GM21825 (cell line): ENCODE measurements around the gene ZNF202.
"Not testable (repeated sequence)": the region's sequence is repeated elsewhere in the genome, so short reads cannot be mapped to it uniquely, and the experiment has no call there.

Experiments used
- ATAC-seq: cut with Tn5 transposase; IDR thresholded peaks from one replicate; pipeline ENCODE4 v1.9.1; 2021; ENCODE audit warnings: mild to moderate bottlenecking, moderate library complexity; ENCODE audit not compliant: unreplicated experiment

The ZNF202 gene

DNA sequence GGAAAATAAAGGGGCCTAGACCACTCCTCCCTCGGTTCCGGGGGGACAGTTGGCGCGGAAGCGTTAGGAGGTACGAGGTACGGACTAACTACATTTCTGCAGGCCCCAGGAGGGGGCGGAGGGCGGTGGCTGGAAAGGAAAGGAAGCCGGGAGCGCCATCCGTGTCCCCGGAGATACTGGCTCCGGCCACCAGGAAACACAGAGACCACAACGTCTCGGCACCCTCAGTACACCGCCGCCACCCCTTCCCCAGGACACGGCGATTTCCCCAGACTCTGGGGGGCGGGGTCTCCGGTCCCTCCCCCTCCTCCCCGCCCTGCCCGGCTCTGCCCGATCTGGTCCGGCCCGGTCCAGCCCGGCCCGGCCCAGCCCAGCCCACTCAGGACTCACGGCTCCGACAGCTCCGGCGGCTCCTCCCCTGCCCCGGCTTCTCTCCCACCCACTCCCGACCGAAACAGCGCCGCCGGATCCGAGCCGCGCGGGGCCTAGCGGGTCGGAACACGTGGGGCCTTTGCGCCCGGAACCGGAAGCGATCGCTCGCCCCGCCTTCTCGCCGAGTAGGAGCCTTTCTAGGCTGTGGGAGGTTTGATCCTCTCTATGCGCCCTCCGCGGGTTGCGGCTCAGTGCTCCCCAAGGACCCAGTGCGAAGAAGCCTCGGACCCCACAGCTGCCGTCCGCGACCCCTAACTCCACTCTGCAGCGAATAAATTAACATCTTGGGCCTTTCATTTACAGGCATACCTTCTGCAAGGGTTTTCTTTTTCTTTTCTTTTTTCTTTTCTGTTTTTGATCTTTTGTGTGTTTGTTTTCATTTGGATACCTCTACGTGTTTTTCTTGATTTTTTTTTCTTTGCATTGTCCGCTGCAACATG, at the start of gene ZNF202:
TSS of gene ZNF202 (minus strand) at position 502 of the 872 bp plus-strand sequence. CDS start 10,772 bp downstream, outside the sequence.
- peak; percentile 98 for ATAC-seq

DNA sequence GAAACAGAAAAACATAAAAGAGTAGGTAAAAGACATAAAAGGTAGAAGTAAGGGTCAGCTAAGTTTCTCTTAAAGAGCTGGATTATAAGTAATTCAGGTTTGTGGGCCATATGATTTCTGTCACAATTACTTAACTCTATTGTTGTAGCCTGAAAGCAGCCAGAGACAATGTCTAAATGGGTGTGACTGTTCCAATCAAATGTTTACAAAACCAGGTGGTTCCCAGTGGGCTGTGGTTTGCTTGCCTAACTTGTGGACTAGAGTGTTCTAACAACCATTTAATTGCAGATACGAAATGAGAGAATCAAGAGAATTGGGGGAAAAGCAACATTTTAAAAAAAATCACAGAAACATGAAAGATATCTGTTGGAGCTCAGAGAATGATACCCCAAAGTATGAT, 42.1 kb upstream of the ZNF202 start:
- ATAC-seq: no peak

DNA sequence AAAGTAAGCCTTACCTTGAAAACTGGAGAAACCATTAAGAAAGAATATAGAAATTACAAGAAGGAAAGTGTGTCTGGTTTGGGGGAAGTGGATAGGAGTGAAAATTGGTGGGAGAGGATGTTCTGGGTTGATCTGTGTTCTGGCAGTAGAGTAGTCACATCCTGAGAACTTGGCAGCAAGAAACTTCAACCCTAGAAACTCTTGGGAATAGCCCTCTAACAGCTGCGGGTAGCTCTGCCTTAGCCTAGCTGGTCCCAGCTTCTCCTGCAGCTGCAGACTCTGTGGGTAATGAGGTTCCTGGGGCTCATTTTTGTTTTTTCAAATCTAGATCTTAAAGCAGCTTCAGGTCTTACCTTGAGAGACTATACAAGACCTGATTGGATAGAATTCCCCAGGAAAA, 37.1 kb upstream of the ZNF202 start:
- no peak for ATAC-seq

DNA sequence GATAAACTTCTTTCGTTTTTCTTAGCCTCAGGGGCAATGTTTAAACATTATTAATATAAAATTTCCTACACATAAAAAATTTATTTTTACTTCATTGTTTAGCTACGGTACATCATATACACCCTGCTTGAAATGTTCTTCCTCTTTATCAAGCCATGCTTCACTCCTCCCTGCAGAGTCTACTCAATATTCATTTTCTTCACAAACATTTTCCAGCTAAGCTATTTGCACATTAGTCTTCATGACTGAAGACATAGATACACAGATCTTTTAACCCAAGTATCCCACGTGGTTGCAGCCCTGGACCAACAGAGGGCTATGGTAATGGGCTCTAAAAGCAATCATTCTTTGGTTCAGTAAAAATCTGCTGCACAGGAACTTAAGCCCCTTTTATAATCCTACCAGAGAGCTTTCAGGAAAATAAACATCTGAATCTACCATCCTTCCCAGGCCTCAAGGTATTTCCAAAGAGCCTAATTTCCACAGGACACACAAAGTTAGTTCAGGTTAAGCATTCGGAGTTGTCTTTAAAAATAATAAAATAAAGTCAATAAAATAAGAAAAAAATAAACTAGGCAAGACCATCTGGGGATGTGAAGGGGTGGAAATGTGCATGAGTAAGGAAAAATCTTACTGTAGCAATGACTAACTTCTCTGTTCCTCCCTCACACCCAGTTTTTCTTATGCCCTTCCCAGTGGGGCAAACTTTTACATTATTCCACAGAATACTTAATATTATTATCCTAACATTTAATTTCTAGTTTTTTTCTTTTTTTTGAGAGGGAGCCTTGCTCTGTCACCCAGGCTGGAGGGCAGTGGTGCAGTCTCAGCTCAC, 34.5 kb upstream of the ZNF202 start:
- ATAC-seq: no peak

DNA sequence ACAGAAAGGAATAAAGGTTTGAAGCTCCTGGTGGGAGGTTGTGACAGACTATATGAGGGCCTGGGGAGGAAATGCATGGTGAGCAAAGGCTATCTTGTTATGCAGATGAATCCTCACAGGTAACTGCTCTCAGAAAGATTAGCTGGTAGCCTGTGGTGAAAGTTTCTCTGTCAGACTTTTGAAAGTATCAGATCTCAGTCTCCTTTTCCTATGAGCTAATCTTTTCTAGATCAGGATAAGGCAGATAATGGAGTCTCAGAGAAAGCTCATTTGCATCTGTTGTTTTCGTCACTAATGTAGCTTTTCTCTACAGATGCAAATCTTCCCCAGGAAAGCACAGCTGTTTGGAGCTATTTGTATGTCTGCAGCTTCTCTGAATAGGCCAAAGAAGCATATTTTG, 33.8 kb upstream of the ZNF202 start:
- ATAC-seq: no peak

DNA sequence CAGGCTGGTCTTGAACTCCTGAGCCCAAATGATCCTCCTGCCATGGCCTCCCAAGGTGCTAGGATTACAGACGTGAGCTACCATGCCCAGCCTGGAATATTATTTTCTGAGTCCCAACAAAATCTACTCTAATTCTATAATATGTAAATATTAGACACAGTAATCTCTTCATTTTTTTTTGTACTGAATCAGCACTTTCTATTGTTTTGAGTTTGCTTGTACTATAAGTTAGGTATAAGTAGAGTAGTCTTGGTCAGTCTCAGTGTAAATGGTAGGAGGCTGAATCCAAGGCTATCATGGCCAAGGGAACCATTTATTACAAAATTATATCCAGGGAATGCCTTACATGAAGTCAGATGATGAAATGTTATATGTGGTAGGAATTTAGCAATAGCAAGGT, 32.5 kb upstream of the ZNF202 start:
- no peak for ATAC-seq

DNA sequence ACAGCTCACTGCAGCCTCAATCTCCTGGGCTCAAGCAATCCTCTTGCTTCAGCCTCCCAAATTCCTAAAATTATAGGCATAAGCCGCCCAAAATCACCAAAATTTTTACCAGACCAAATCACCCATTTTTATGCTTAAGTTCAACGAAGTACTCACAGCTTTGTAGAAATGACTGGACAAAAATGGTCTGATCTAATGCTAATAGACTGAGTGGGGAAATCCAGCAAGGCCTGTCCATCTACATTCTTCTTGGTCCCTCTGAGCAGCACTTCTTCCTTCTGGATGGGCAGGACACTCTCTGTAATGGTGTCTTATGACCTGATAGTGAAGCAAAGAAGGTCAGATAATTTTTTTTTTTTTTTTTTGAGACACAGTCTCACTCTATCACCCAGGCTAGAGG, 31.6 kb upstream of the ZNF202 start:
- no peak for ATAC-seq

DNA sequence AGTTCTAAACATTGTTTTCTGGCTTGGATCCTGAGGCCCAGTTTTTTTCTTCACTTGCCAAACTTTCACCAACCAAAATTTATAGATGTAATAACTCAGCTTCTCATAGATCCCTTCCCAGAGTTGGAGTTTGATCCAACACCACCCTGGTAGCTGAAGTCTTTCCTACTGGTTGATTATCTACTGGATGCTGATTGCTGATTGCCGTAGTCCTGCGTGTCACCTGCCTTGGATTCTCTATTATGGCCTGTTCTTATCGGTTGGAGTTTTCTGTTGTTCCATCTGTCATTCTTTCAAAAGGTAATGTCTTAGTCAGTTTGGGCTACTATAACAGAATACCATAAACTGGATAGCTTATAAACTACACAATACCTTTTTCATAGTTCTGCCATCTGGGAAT, 30.2 kb upstream of the ZNF202 start:
- ATAC-seq: no peak

DNA sequence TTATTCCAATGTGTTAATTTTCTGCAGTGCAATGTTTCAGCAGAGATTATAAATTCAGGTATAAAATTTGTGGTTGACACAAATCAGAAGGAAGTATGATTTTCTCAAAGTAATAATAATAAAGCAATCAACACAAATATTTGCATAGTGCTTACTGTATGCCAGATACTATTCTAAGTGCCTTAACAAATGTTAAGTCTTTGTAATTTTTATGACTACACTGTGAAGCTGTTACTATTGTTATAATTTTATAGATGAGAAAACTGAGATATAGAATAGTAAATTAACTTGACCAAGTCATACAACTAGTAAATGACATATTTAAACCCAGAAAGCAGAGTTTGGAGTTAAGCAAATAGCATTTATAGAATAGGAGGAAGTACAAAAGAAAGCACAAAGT, 29.3 kb upstream of the ZNF202 start:
- no peak for ATAC-seq

DNA sequence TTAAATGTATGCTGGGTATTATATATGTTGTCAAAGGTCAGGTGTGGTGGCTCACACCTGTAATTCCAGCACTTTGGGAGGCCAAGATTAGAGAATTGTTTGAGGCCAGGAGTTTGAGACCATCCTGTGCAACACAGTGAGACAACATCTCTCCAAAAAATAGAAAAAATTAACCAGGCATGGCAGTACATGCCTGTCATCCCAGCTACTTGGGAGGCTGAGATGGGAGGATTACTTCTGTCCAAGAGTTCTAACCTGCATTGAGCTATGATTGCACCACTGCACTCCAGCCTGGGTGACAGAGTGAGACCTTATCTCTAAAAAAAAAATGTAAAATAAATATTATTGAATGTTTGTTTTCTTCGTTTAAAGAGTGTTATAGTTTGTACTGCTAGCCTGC, 24.1 kb upstream of the ZNF202 start:
- no peak for ATAC-seq

DNA sequence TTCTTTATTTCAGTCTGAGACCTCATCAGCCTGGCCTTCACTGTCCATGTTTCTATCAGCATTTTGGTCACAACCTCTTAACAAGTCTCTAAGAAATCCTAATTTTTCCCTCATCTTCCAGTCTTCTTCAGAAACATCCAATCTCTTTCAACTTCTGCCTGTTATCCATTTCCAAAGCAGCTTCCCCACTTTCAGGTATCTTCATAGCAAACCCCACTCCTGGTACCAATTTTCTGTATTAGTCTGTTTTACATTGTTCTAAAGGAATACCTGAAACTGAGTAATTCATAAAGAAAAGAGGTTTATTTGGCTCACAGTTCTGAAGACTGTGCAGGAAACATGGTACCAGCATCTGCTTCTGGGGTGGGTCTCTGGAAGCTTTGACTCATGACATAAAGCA, 21.0 kb upstream of the ZNF202 start:
- ATAC-seq: no peak

DNA sequence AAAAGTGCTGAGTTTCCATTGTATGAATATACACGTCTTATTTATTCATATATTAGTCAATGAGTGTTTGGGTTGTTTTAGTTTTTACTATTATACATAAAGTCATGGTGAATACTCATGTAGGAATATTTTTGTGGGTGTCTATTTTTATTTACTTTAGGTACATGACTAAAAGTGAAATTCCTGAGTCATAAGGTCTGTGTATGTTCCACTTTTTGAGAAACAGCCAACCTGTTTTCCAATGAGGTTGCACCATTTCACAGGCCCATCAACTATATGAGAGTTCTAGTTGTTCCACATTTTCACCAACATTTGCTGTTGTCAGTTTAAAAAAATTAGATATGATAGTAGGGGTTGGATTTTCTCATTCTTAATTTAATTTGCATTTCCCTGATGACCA, 19.4 kb upstream of the ZNF202 start:
- ATAC-seq: peak; percentile 79

DNA sequence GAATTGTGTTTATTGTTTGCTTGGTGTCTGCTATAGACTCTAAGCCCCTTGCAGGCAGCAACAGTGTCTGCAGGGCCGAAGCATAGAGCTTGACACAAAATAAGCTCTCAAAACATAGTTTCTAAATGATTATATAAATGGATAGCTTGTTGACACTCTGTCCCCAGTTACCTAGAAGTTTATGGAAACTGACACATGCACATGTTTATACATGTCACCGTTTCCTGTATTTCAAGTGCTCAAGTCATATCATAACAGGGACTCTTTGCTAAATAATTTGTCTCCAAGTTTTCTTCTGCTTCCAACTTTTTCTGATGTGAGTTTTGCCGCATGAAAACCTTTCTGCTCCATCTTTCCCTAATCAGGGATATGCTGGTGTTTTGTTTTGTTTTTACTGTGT, 16.5 kb upstream of the ZNF202 start:
- ATAC-seq: no peak

DNA sequence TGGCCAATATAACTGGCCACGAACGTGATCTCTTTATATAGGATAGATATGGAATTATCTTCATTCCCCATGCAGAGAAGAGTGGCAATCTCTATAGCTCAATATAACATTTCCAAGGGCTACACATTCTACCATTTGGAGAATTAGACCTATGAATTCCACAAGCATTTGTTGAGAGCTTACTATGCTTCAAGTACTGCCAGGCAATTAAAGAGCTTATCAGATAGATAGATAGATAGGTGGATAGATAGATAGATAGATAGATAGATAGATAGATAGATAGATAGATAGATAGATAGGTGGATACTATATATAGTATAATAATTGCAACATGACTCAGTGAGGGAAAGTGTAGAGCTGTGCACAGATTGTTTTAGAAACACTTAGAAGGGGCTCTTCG, 14.4 kb upstream of the ZNF202 start:
- no peak for ATAC-seq

DNA sequence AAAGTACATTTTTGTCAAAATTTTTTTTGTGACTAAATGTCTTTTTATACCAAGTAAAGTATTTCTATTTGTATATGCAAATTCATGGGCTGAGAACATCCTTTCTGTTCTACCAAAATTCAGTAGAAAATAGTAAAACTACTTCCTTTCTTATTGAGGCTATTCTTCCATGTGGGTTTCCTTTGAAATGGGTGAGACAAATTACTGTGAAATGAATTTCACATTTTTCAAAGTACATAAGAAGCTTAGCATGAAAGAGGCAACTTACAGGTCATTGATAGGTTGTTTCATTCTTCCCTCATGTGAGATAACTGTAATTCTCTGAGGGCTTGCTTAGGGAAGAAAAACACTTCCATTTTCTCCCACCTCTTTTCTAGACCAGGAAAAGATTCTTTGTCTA, 13.9 kb upstream of the ZNF202 start:
- ATAC-seq: no peak

DNA sequence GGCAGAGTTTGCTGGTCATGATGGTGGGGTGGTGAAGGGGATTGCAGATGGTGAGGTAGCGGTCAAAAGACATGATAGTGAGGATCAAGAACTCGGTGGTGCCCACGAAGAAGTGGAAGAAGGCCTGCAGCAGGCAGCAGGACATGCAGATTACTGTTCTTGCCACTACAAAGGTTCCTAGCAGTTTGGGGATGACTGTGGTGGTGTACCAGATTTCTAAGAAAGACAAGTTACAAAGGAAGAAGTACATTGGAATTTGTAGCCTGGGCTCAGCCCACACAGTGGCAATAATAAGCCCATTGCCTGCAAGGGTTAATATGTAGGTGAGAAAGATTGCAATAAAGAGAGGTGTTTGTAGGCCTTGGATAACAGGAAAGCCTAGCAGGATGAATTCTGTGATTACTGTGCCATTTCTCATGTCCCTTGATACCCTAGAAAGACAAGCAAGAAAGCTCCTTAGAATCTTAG, 12.7 kb upstream of the ZNF202 start, which contains the start of gene OR6X1:
TSS of gene OR6X1 (minus strand) at position 418 of the 468 bp plus-strand sequence. CDS start at position 418, 0 bp downstream.
- no peak for ATAC-seq

DNA sequence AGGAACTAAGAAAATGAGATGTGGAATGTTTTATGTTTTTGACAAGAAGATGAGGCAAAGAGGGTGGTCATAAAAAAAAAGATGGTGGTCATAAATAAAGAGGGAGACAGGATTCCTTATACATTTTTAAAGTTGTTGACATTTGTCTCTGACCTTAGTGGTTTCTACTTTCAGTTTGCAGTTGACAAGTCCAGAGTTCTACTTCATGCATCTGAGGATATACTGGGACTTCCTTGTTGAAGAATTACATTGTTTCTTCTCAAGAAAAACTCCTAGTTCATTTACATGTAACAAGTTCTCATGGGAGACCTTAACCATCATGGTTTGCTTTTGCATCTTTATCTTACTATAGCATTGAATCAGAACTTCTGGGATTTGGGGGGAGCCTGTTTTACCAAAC, 11.7 kb upstream of the ZNF202 start:
- ATAC-seq: no peak

DNA sequence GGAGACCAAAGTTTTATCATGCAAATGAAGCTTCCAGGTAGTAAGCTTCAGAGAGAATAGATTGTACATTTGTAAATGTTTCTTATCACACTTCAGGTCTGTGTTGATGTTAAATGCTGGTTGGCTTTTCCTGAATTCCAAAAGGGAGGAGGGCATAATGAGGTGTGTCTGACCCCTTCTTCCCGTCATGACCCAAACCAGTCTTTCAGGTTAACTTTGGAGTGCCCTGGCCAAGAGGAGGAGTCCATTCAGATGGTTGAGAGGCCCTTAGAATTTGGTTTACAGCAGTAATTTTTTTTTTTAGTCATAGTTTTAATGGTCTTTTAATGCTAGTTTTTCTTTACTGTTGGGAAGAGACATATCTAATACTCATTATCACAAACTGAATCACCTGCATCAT, 10.3 kb upstream of the ZNF202 start:
- no peak for ATAC-seq

DNA sequence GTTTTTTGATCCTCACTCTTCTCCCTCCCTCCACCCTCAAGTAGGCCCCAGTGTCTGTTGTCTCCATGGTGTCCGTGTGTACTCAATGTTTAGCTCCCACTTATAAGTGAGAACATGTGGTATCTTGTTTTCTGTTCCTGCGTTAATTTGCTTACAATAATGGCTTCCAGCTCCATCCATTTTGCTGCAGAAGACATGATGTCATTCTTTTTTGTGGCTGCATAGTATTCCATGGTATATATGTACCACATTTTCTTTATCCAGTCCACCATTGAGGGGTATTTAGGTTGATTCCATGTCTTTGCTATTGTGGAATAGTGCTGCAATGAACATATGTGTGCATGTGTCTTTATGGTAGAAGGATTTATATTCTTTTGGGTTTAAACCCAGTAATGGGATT, 6.9 kb upstream of the ZNF202 start:
- ATAC-seq: not testable (repeated sequence)

DNA sequence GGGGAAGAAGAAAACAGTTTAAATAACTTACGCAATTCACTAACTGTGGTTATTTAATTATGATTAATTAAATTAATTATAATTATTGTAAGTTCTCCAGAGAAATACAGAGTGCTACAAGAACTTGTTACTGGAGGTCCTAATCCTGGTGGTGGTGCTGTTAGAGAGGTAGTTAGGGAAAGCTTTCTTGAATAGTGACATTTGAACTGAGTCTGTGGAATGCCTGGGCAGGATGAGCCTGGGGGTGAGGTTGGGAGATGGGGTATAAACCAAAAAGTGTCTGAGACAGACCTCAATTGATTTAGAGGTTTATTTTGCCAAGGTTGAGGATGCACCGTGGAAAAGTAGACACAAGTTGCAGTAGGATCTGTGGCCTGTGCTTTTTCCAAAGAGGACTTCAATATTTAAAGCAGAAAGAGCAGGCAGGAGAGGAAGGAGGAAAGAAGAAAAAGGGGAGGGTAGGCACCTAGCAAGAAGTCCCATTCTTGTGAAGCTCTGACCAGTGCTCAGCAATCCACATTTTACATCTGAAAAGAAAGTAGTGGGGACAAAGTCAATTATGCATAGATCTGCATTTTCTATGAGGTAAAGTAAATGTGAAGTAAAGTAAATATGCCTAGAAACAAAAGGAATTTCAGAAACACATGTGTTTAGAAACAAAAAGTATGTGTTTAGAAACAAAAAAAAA, 4.4 kb upstream of the ZNF202 start:
- ATAC-seq: no peak

DNA sequence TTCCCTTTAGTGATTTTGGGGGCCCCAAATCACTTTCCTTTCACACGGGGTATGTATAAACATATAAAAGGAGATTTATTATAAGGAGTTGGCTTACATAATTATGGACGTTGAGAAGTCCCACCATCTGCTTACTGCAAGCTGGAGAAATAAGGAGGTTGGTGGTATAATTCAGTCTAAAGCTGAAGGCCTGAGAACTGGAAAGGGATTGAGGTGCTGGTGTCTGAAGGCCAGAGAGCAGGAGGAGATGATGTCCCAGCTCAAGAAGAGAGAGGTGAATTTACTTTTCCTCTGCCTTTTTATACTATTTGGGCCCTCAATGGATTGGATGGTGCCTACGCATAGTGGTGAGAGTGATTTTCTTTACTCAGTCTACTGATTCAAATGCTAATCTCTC, 1.3 kb upstream of the ZNF202 start:
- ATAC-seq: no peak
